Esophagus muscularis mucosa (tissue), 4 donors: ENCODE results near the gene HOXA9. TPM values are rescaled to one million over a fixed set of nuclear protein-coding genes. Genes with fewer than 3 reads are reported as not detected.

Experiments
- DNase-seq: peaks from one replicate; pipeline ENCODE4 v3.0.0-alpha.2; 2017; ENCODE audit errors: extremely low spot score
- H3K27ac ChIP-seq, 4 donors: fragments of 200-600 bp; sonication (generic); replicated peaks in 1 of 4; 1 replicate in 3 of 4; 2 replicates in 1 of 4; pipeline ENCODE4 v1.5.1; 2016 to 2019; ENCODE audit warnings: mild to moderate bottlenecking in 1 of 4
- H3K27me3 ChIP-seq, 4 donors: fragments of 200-600 bp; sonication (generic); one replicate each; pipeline versions ENCODE4 v1.5.1 to v1.6.0; 2016 to 2019
- H3K36me3 ChIP-seq, 4 donors: fragments of 200-600 bp; sonication (generic); one replicate each; pipeline ENCODE4 v1.5.1; 2016 to 2019
- H3K4me1 ChIP-seq, 4 donors: fragments of 200-600 bp; sonication (generic); one replicate each; pipeline ENCODE4 v1.5.1; 2016 to 2019
- H3K4me3 ChIP-seq, 4 donors: fragments of 200-600 bp; sonication (generic); 1 replicate in 2 of 4; 2 replicates in 2 of 4; pipeline ENCODE4 v1.5.1; 2016 to 2019; ENCODE audit warnings: mild to moderate bottlenecking in 4 of 4, moderate library complexity in 1 of 4
- H3K9me3 ChIP-seq, 4 donors: fragments of 200-600 bp; sonication (generic); 1 replicate in 3 of 4; 2 replicates in 1 of 4; pipeline ENCODE4 v1.5.1; 2016 to 2019
- EP300 ChIP-seq: sonication (generic); formaldehyde crosslinking; IDR thresholded peaks from one replicate; pipeline ENCODE4 v1.6.1; 2017; ENCODE audit warnings: antibody characterized with exemption
- POLR2A ChIP-seq: fragments of 450-650 bp; IDR thresholded peaks from one replicate; pipeline ENCODE4 v1.6.1; 2017; ENCODE audit warnings: antibody characterized with exemption, moderate library complexity, mild to moderate bottlenecking, low read depth
- POLR2AphosphoS5 ChIP-seq, 2 donors: sonication (generic); formaldehyde crosslinking; IDR thresholded peaks; one replicate each; pipeline ENCODE4 v1.6.1; 2017; ENCODE audit warnings: antibody characterized with exemption in 2 of 2
- WGBS: methylation state at CpG from one replicate; pipeline ENCODE4 v1.1.5; 2018; 5-methylcytosine and 5-hydroxymethylcytosine counted together
- intact Hi-C: fragments of 100-400 bp; cut with DNase I; formaldehyde crosslinking; loops from one replicate; pipeline ENCODE4 v1.15.1; 2023
- total RNA-seq, 4 donors: library from RNA; depleted of rRNA; stranded (reverse); fragments of >200 nt; gene quantifications; one replicate each; pipeline versions ENCODE4 v1.1.0 to v1.2.1, GENCODE V29; 2016
- TF ChIP-seq, protein P1 (sequence below), 3 experiments: fragments of 200-600 bp in 2 of 3; fragments of 450-650 bp in 1 of 3; sonication (generic) in 2 of 3; IDR thresholded peaks; one replicate each; pipeline ENCODE4 v1.5.1; 2017 to 2019; ENCODE audit warnings: antibody characterized with exemption in 3 of 3, mild to moderate bottlenecking in 2 of 3, moderate library complexity in 1 of 3

HOXA9 gene
- total RNA-seq, 4 donors from 2014 or later: 0.50 TPM; not detected in 3

DNA sequence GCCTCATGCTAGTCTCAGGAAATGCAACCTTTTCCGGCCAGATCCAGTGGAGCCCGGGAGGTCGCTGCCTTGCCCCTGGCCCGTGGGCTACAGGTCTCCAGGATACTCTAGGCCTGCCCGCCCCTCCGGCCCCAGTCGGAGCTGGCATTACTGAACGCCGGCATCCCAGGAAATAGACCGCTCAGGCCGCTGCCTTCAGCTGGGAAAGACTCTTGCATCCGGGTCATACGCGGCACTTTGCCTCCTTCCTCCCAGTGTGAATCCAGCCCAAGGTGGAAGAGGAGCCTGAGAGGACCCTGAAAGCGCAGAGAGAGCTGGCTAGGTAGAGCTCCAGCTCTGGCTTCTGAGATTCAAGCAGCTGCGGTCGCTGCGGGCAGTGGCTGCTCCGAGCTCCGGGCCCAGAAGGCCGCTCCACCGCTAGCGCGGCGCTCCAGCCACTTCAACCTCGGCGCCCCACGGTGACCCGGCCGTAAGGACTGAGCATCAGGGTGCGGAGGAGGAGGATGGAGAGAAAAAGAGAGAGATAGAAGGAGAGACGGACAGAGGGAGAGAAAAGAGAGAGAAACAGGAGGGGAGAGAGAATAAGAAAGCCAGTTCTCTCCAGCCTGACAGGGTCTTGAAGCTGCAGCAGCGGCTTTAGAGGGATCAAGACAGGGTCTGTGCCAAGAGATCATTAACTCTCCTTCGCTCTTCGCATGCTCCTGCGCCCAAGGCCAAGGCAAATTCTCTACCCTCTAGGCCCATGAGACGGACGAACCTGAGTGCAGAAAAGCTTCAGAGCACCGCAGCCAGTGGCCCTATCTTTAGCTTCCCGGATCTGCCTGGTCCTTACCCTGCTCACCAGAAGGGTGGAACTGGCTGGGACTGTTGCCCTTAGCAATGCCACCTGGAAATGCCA is 10.5 kb upstream of the HOXA9 start:
- intact Hi-C loops: no loop called here
- peaks cover 31 to 100% (median 95%) of the 10 kb centered on the region in 4 donors for H3K27me3 ChIP-seq
- no peaks in the 10 kb centered on the region for H3K9me3 ChIP-seq
- WGBS: 60% methylated on average over 26 of the region's 40 CpGs
- no peak overlapping the region for H3K4me3 ChIP-seq
- no peak for DNase-seq
- H3K36me3 ChIP-seq: no peaks in the 10 kb centered on the region
- peaks cover 27 to 53% (median 43%) of the 10 kb centered on the region in 4 donors for H3K4me1 ChIP-seq
- TF ChIP-seq POLR2A: no peak
- no peak for TF ChIP-seq POLR2AphosphoS5 (IDR thresholded peaks at IDR 0.05)
- no peak for TF ChIP-seq EP300
- TF ChIP-seq, protein P1, sequence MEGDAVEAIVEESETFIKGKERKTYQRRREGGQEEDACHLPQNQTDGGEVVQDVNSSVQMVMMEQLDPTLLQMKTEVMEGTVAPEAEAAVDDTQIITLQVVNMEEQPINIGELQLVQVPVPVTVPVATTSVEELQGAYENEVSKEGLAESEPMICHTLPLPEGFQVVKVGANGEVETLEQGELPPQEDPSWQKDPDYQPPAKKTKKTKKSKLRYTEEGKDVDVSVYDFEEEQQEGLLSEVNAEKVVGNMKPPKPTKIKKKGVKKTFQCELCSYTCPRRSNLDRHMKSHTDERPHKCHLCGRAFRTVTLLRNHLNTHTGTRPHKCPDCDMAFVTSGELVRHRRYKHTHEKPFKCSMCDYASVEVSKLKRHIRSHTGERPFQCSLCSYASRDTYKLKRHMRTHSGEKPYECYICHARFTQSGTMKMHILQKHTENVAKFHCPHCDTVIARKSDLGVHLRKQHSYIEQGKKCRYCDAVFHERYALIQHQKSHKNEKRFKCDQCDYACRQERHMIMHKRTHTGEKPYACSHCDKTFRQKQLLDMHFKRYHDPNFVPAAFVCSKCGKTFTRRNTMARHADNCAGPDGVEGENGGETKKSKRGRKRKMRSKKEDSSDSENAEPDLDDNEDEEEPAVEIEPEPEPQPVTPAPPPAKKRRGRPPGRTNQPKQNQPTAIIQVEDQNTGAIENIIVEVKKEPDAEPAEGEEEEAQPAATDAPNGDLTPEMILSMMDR (IDR thresholded peaks at IDR 0.05): no peak
- no peak overlapping the region for H3K27ac ChIP-seq

DNA sequence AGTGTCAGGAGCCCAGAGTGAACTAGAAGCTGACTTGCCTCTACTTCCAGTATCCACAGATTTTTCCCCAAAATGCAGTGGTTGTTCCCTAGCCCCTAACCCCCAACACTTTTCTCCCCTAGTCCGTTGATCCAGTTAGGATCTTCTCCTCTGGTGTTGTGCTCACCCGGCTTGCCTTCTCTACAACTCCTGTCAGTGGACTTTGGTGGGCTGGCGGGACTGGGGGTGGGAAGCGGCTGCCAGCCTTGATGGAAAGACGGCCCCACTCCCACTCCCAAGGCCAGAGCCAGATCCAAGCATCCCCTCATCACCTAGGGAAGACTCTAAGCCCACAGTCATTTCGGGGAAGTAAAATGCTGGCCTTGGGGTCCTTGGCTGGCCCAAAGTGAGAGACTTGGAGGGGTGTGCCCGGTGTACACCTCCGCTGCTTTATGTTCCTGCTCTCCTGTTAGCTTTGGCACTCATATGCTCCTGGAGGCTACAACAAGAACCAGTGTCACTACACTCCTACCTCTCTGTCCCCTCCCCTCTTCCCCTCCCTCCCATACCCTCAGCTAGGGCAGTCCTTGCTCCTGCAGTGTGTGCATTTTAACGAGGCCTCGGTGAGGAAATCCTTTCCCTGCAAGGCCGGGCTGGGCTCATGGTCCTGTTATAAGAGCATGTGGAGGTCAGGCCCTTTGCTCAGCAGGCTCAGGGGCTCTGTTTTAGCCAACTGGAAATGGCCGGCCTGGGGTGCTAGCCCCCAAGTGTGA is 9.7 kb upstream of the HOXA9 start:
- TF ChIP-seq, protein P1 (IDR thresholded peaks at IDR 0.05): no peak
- TF ChIP-seq EP300: no peak
- no peak for TF ChIP-seq POLR2A
- TF ChIP-seq POLR2AphosphoS5 (IDR thresholded peaks at IDR 0.05): no peak
- H3K27me3 ChIP-seq: peaks cover 34 to 100% (median 97%) of the 10 kb centered on the region in 4 donors
- intact Hi-C loops: no loop called here
- no peak overlapping the region for H3K4me3 ChIP-seq
- H3K9me3 ChIP-seq: no peaks in the 10 kb centered on the region
- WGBS: 74% methylated on average over 10 of the region's 12 CpGs
- no peak overlapping the region for H3K27ac ChIP-seq
- H3K36me3 ChIP-seq: no peaks in the 10 kb centered on the region
- DNase-seq: no peak
- peaks cover 26 to 52% (median 42%) of the 10 kb centered on the region in 4 donors for H3K4me1 ChIP-seq

DNA sequence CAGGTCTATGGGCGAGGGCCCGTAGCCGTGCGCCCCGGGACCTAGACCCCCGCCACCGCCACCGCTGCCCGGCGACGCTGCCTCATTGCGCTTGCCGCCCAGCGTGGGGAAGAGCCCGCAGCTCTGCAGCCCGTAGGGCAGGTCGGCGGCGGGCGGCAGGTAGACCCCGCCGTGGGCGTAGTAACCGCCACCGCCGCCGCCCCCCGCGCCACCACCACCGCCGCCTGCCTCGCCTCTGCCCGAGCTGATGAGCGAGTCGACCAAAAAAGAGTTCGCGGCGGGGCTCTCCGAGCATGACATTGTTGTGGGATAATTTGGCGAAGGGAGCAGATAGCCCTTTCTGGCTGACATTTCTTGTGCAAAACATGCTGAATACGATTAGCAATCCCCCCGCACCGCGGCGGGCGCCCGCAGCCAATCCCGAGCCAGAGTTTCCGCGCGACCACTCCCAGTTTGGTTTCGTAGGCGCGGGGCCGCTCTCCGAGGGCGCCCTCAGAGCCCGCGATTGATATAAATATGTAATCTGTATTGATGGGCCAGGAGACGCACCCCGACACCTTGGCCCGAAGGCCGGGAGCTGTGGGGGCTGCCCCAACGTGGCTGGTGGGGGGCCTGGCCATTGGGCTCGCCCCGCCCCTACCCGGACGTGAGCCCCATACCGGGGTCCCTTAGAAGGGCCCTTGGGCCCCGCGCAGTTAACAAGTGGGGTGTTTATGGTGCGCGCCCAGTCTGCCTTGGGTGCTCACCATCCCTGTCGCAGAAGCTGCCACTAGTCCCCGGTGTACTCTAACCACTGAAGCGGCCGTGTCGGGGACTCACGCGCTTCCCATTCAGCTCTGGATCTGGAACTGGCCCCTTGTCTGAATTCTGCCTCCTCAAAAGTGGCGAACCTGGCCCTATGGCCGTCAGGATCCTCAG is 8.9 kb upstream of the HOXA9 start, which contains the start of gene HOXA10:
TSS of gene HOXA10 (minus strand) at position 365 of the 918 bp plus-strand sequence. CDS start at position 351, 14 bp downstream.
- no peak for DNase-seq
- Histone ChIP-seq H3K36me3 (no peaks in the 10 kb centered on the region), H3K4me1 (peaks cover 26 to 52% (median 42%) of the 10 kb centered on the region in 4 donors), H3K4me3 (peak within 1 kb of the TSS; percentile 45 to 59 (median 49)), H3K27me3 (peaks cover 40 to 100% (median 97%) of the 10 kb centered on the region in 4 donors), H3K9me3 (no peaks in the 10 kb centered on the region), H3K27ac (no peak within 1 kb of the TSS)
- TF ChIP-seq POLR2AphosphoS5 (IDR thresholded peaks at IDR 0.05): no peak
- TF ChIP-seq POLR2A: no peak
- no peak for TF ChIP-seq EP300
- TF ChIP-seq, protein P1 (IDR thresholded peaks at IDR 0.05): no peak
- WGBS: 6% methylated on average over 23 of the region's 82 CpGs
- intact Hi-C loops: no loop called here

DNA sequence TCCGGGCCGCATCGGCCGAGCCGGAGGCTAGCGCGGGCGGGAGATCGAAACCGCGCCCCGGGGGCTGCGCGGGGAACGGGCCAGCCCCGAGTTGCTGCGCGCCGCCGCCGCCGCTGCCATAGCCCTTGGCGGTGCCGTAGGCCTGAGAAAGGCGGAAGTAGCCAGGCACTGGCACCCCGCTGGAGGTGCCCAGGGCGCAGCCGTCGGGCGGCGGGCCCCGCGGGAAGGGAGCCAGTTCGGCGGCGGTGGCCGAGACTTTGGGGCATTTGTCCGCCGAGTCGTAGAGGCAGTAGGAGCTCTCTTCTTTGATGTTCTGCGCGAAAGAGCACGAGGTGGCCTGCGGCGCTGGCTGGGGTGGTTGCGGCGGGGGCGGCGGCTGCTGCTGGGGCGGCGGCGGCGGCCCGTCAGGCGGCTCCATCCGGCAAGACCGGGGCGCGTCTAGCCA is 8.2 kb upstream of the HOXA9 start:
- H3K9me3 ChIP-seq: no peaks in the 10 kb centered on the region
- intact Hi-C loops: no loop called here
- WGBS: 0% methylated on average over 4 of the region's 59 CpGs

More for the DNA sequence above, 8.2 kb upstream of the HOXA9 start:
- Histone ChIP-seq H3K27ac (no peak overlapping the region), H3K36me3 (no peaks in the 10 kb centered on the region), H3K4me3 (peak overlapping the region; percentile 45 to 59 (median 49)), H3K27me3 (peaks cover 40 to 100% (median 97%) of the 10 kb centered on the region in 4 donors), H3K4me1 (peaks cover 26 to 50% (median 41%) of the 10 kb centered on the region in 4 donors)
- TF ChIP-seq EP300: no peak
- no peak for TF ChIP-seq POLR2A
- TF ChIP-seq POLR2AphosphoS5 (IDR thresholded peaks at IDR 0.05): no peak
- TF ChIP-seq, protein P1 (IDR thresholded peaks at IDR 0.05): no peak
- DNase-seq: no peak
